SHP77 treated with DMSO at 0.1 percent for 48 hours (cell line): ENCODE measurements around the gene NTN5.

Experiments
- DNase-seq: peaks from one replicate; lab custom pipeline; 2025; lab: John Stamatoyannopoulos, UW

The NTN5 gene

DNA sequence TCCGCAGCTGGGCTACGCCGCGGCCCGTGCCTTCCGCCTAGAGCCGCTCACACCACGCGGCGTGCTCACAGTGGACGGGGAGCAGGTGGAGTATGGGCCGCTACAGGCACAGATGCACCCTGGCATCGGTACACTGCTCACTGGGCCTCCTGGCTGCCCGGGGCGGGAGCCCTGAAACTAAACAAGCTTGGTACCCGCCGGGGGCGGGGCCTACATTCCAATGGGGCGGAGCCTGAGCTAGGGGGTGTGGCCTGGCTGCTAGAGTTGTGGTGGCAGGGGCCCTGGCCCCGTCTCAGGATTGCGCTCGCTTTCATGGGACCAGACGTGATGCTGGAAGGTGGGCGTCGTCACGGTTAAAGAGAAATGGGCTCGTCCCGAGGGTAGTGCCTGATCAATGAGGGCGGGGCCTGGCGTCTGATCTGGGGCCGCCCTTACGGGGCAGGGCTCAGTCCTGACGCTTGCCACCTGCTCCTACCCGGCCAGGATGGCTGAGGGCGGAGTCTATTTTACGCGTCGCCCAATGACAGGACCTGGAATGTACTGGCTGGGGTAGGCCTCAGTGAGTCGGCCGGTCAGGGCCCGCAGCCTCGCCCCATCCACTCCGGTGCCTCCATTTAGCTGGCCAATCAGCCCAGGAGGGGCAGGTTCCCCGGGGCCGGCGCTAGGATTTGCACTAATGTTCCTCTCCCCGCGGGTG is 43.1 kb downstream of the NTN5 start:
- DNase-seq: peak; percentile 93

DNA sequence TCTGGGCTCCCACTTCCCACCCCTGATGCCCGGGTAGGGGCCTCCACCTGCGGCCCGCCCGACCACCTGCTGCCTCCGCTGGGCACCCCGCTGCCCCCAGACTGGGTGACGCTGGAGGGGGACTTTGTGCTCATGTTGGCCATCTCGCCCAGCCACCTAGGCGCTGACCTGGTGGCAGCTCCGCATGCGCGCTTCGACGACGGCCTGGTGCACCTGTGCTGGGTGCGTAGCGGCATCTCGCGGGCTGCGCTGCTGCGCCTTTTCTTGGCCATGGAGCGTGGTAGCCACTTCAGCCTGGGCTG is 43.6 kb downstream of the NTN5 start:
- DNase-seq: no peak

DNA sequence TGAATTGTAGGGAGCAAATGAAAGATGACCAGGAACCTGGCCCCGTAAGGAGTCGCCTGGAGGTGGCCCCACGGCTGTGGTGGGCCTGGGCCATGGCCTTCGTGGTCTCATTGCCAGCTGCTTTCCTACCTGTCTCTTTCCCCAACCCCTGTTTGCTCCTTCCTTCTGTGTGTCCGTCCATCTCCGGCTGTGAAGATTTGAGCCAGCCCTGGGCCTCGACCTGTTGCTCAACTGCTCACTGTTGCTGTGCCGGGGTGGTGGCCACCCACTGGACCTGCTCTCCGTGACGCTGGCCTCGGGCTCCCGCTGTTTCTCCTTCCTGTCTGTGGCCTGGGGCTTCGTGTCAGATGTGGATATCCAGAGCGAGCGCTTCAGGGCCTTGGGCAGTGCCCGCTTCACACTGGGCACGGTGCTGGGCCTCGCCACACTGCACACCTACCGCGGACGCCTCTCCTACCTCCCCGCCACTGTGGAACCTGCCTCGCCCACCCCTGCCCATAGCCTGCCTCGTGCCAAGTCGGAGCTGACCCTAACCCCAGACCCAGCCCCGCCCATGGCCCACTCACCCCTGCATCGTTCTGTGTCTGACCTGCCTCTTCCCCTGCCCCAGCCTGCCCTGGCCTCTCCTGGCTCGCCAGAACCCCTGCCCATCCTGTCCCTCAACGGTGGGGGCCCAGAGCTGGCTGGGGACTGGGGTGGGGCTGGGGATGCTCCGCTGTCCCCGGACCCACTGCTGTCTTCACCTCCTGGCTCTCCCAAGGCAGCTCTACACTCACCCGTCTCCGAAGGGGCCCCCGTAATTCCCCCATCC is 44.1 kb downstream of the NTN5 start:
- DNase-seq: no peak

DNA sequence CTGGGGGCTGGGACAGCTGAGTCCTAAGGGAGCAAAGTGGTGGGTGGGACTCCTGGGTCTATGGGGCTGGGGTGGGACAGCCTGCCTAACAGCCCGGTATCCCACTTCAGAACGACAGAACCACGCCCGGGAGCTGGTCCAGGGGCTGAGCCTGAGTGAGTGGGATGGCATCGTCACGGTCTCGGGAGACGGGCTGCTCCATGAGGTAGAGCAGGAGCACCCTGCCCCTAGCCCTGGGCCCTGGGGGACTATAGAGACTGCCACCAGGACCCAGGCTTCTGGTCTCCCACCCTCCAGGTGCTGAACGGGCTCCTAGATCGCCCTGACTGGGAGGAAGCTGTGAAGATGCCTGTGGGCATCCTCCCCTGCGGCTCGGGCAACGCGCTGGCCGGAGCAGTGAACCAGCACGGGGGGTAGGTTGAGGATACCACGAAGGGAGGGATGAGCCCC is 44.9 kb downstream of the NTN5 start:
- DNase-seq: no peak

DNA sequence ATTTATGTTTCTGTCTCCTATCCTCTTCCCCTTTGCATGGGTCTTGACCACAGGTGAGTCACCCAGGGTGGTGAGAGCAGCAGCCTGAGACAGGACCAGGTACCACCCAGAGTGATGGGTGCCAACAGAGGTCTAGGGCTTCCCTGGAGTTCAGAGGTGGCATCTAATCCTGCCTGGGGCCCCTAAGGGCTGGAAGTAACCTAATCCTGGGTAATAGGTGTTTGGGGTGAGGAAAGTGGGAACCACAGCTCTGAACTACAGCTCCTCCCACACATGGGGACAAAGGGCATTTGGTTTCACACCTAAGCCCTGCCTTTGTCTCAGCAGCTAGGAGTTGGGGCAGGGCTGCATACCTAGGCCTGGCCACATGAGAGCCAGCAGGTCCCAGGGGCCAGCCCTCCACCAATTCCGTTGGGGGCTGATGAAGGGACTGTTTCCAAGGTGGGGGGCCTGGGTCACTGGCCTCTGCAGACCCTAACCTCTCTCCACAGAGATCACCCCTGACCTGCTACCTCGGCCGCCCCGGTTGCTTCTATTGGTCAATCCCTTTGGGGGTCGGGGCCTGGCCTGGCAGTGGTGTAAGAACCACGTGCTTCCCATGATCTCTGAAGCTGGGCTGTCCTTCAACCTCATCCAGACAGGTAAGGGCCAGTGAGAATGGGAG is 45.5 kb downstream of the NTN5 start:
- no peak for DNase-seq

- DNase-seq: no peak
These were observed 46.9 kb downstream of the NTN5 start for GRCh38 chr19:48625891-48626327.

GRCh38 chr19:48624791-48625723 is 47.8 kb downstream of the NTN5 start:
- DNase-seq: no peak

DNA sequence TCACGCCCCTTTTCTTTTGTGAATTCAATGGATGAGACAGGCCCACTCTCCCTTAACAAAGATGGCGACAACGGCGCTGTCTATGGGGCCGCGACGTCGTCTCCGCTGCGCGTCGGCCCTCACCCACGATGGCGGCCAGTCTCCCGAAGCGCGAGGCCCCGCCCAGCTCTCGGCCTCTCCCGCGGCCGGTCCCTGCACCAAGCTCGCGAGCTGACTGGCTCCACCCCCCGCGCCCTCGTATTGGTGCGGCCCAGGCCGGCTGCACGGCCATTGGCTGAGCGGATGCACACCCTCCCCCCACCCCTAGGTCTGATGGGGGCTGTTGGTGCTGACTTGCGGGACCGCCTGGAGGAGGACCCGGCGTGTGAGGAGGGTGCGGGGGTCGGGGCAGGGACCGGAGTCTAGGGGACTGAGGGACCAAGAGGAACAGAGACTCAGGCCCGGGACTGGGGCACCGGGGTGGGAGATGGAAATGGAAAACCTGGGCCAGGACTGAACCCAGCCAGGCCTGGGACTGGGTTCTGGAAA is 48.7 kb downstream of the NTN5 start:
- DNase-seq: peak; percentile 96

DNA sequence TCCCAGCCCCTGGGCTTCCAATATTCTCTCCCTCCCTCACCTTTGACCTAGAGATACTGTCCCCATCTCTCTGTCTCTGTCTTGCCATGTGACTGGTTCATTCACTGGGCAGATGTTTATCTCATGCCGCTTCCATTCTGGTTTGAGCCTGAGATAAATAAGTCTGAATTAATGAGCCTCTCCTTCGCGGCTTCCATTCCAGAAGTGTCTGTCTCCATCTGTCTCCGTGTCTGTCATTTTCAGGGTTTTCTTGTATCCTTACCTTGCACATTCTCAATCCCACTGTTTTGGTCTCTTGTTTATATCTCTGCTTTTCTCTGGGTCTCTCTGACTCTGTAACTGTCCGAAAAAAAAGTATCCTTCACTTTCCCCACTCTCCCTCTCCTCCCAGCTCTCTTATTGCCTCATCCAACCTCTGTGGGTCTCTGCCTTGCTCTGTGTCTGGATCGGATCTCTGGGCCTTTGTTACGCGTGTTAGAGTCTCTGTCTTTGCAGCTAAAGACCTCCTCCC is 49.2 kb downstream of the NTN5 start:
- DNase-seq: no peak

GRCh38 chr19:48619692-48620585 is 52.9 kb downstream of the NTN5 start:
- no peak for DNase-seq

DNA sequence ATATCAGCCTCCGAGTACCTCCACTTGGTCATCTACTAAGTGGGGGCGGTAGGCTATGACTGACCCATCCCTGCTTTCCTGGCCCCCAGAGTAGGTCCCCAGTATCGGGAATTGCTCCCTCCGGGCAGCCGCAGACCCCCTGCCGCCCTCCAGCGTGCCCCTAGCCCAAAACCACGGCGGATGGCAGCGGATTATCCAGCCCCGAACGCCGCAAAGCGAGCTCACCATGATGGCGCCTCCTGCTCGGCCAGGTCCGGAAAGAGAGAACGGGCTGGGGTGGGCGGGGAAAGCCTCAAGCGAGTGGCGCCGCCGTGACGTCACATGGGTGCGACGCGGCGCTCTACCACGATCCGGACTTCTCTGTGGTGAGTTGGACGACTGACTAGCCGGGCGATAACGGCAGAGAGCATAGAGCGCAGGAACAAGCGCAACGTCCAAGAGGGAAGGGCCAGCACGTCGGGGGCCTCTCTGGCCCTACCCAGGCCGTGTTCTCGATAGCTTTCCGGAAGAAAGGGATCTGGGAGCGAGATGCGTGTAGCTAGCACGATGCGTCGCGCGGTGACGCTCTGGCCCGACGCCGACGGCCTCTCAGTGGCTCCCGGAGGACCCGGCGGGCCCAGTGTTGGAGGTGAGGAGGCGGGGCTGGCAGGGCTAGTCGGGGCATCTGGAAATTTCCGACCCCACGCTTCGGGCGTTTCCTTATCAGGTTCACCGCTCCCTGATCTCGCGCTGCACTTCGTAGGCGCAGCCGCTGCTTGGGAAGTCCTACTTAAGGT is 53.7 kb downstream of the NTN5 start, which contains the start of the genes RPL18 and SPHK2:
Gene RPL18, minus strand, starts transcription at position 263 of the 776 bp plus-strand sequence. Its CDS starts 35 bp downstream, at position 228.
Gene SPHK2, plus strand, starts transcription at position 591 of the 776 bp plus-strand sequence. CDS start 1,009 bp downstream, outside the sequence.
- peak; percentile 97 for DNase-seq

GRCh38 chr19:48618278-48618915 is 54.4 kb downstream of the NTN5 start:
- DNase-seq: no peak

- DNase-seq: no peak
These were observed 55.5 kb downstream of the NTN5 start for GRCh38 chr19:48617146-48617937.

DNA sequence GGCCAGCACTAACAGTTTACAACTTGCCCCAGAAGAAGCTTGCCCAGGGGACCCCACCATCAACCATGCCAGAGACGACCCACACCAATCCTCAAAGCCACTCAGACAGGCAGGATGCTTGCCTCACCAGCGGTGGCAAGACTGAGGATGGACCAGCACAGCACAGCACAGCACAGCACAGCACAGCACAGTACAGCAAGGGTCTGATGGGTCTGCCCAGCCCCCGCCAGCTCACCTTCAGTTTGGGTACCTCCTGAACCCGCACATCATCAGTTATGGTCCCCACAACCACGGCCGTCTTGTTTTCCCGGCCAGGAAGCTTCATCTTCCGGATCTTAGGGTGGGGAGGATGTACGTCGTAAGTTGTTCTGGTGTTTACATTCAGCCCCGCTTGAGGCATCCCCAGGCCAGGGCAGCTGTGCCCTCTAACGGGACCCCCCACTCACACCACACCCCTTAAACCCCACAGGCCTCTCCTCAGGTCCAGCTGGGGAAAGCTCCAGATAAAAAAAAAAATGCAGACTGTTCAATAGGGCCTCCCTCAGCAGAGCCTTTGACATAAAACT is 56.2 kb downstream of the NTN5 start:
- no peak for DNase-seq

DNA sequence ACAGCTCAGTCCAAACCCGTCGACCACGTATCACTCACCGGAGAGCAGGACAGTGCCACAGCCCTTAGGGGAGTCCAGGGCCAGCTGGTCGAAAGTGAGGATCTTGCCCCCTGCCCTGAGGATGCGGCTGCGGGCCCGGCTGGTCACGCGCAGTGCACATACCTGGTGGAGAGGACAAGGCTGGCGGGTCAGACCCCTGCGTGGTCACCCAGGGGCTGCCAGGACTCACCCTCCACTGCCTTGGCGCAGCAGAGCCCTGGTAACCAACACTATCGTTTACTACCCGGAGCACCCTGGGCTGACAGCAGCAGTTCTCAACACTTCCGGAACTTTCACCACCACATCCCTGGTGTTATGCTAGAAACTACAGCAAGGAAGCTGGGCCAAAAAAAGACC is 56.8 kb downstream of the NTN5 start:
- DNase-seq: no peak

- no peak for DNase-seq
These were observed 57.4 kb downstream of the NTN5 start for GRCh38 chr19:48615231-48616040.
